ENCODE data around the gene MYL6.

GRCh38 chr12:56127485-56127887 is 30.7 kb upstream of the MYL6 start:
- TF ChIP-seq SP1 (IDR thresholded peaks at IDR 0.05), result no peak
- no peak for TF ChIP-seq HDGF (IDR thresholded peaks at IDR 0.05; ENCODE audit: borderline replicate concordance)

Measured in HEK293T (cell line).